ENCODE measurements around the gene BLCAP. TPM values are rescaled to one million over a fixed set of nuclear protein-coding genes. Genes with fewer than 3 reads are reported as not detected.

Gene BLCAP
- total and polyA plus RNA-seq, 2 of the 4 experiments (the other 2 are of a cell fraction), result 17.7 to 67.3 TPM

DNA sequence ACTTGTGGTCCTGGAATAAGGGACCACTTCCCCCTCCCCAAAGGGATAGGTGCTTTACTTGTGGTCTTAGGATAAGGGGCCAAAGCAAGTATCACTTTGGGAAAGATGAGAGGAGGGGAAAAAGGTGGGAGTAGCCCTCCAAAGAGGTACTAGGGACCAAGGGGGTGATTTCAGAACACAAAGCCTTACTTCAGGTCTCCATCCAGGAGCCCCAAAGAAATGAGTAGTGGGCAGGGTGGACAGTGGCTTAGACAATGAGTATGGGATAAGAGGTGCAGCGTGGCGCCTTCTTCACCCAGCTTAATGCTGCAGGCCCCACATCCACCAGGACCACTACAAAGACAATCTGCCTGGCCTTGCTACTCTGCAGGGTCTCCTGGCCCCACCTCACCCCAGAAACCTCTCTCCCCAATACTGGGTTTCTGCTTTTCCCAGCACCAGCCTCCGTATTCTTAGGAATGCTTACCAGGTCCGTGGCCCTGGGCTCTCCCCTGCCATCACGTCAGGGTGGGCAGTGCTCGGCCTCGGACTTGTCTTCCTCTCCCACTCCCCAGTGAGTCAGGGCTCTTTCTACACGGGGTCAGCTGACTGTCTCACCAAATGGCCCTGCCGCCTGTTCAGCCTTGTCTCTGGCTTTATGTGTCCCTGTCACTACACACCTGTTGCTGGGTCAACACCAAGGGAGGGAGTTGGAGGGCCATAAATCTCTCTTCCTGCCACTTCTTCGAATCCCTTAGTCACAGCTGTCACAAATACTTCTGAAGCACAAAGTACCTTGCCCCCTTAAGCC, 3.6 kb downstream of the BLCAP start:
- Histone ChIP-seq H3K23ac (ENCODE audit: low read depth, low read length) (peak overlapping the region; percentile 34; the same call in 1 of the 2 replicates), H3K4me3 (ENCODE audit: insufficient read depth, low read depth, low read length) (no peak overlapping the region), H4K91ac (ENCODE audit: insufficient read depth, low read depth, low read length) (no peak overlapping the region; the same call in 1 of the 2 replicates), H3K4me2 (ENCODE audit: low read depth, low read length) (no peak overlapping the region), H2BK120ac (ENCODE audit: low read depth, low read length) (no peak overlapping the region), H3K27ac (ENCODE audit: insufficient read depth, low read length) (no peak overlapping the region), H2BK15ac (ENCODE audit: low read depth, low read length) (no peak overlapping the region), H3K9ac (ENCODE audit: low read depth, low read length) (no peak overlapping the region), H3K27me3 (ENCODE audit: control insufficient read depth, insufficient read depth, low read length) (no peaks in the 10 kb centered on the region), H2BK20ac (ENCODE audit: low read depth, low read length) (no peak overlapping the region), H2AFZ (replicated peaks; ENCODE audit: low read length, poor library complexity) (no peak overlapping the region), H3K79me1 (ENCODE audit: low read depth in 1 of 2, low read length in 2 of 2) (peaks cover 35 to 81% of the 10 kb centered on the region in 2 experiments), H4K5ac (ENCODE audit: low read depth, low read length) (no peak overlapping the region), H3K18ac (ENCODE audit: low read depth, low read length) (no peak overlapping the region), H3K9me3 (ENCODE audit: control insufficient read depth, insufficient read depth, low read length) (no peaks in the 10 kb centered on the region), H2BK5ac (ENCODE audit: low read depth, low read length, poor library complexity, severe bottlenecking) (no peak overlapping the region), H3K4ac (ENCODE audit: low read depth, low read length) (no peak overlapping the region), H3K56ac (ENCODE audit: extremely low read depth, insufficient read depth, low read length) (no peak overlapping the region), H2AK9ac (replicated peaks; ENCODE audit: low read depth, low read length, poor library complexity) (no peak overlapping the region), H4K8ac (ENCODE audit: low read depth in 2 of 2, low read length in 2 of 2) (no peak overlapping the region), H4K20me1 (ENCODE audit: insufficient read depth, low read length) (peaks cover 71% of the 10 kb centered on the region), H2AK5ac (ENCODE audit: low read depth, low read length) (no peak overlapping the region), H3K9me1 (ENCODE audit: insufficient read depth, low read length) (peaks cover 22% of the 10 kb centered on the region), H3K14ac (replicated peaks; ENCODE audit: low read depth, low read length) (no peak overlapping the region), H3K36me3 (ENCODE audit: control insufficient read depth, insufficient read depth, low read length) (peaks cover 5% of the 10 kb centered on the region; the same call in 1 of the 2 replicates), H3K4me1 (ENCODE audit: control insufficient read depth, insufficient read depth, low read length) (peaks cover 16% of the 10 kb centered on the region)
- dilution Hi-C loops (cut with HindIII; ENCODE audit: low sequenced_read_pairs, unreplicated experiment), result no loop called here
- ChIA-PET POLR2A (ENCODE audit: unreplicated experiment) (no interaction called here), CTCF (no interaction called here)
- ATAC-seq (ENCODE audit: low read depth) (no peak), DNase-seq (no peak)
- intact Hi-C loops (cut with micrococcal nuclease), result no loop called here
- in situ Hi-C loops (cut with MboI; ENCODE audit: low sequenced_read_pairs), result no loop called here
- WGBS, 2 experiments (ENCODE audit: extremely low coverage in 2 of 2, insufficient read length in 1 of 2), result 65% methylated on average over 5 of the region's 10 CpGs; no CpG with 5 or more reads in 1 of the 2 experiments
- no TSS peak for BruUV-seq (replicated peaks)
- TF ChIP-seq CHD1 (IDR thresholded peaks at IDR 0.05; ENCODE audit: low read depth, low read length), result no peak
- TF ChIP-seq, protein P1, sequence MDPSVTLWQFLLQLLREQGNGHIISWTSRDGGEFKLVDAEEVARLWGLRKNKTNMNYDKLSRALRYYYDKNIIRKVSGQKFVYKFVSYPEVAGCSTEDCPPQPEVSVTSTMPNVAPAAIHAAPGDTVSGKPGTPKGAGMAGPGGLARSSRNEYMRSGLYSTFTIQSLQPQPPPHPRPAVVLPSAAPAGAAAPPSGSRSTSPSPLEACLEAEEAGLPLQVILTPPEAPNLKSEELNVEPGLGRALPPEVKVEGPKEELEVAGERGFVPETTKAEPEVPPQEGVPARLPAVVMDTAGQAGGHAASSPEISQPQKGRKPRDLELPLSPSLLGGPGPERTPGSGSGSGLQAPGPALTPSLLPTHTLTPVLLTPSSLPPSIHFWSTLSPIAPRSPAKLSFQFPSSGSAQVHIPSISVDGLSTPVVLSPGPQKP (IDR thresholded peaks at IDR 0.05; ENCODE audit: borderline replicate concordance, low read depth, low read length), result no peak
- no peak for TF ChIP-seq RCOR1 (IDR thresholded peaks at IDR 0.05; ENCODE audit: insufficient replicate concordance, low read length)
- TF ChIP-seq, protein P2, sequence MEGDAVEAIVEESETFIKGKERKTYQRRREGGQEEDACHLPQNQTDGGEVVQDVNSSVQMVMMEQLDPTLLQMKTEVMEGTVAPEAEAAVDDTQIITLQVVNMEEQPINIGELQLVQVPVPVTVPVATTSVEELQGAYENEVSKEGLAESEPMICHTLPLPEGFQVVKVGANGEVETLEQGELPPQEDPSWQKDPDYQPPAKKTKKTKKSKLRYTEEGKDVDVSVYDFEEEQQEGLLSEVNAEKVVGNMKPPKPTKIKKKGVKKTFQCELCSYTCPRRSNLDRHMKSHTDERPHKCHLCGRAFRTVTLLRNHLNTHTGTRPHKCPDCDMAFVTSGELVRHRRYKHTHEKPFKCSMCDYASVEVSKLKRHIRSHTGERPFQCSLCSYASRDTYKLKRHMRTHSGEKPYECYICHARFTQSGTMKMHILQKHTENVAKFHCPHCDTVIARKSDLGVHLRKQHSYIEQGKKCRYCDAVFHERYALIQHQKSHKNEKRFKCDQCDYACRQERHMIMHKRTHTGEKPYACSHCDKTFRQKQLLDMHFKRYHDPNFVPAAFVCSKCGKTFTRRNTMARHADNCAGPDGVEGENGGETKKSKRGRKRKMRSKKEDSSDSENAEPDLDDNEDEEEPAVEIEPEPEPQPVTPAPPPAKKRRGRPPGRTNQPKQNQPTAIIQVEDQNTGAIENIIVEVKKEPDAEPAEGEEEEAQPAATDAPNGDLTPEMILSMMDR (conservative IDR thresholded peaks at IDR 0.05; ENCODE audit: low read depth, low read length), result no peak
- no peak for TF ChIP-seq NFE2L2 (IDR thresholded peaks at IDR 0.05; ENCODE audit: low read depth, low read length)
- no peak for TF ChIP-seq FOS (IDR thresholded peaks at IDR 0.05; ENCODE audit: low read depth, low read length)
- no peak for TF ChIP-seq MAZ (IDR thresholded peaks at IDR 0.05; ENCODE audit: borderline replicate concordance, low read depth, low read length)
- TF ChIP-seq CEBPB (IDR thresholded peaks at IDR 0.05; ENCODE audit: low read depth, low read length), result no peak
- no peak for TF ChIP-seq BHLHE40 (IDR thresholded peaks at IDR 0.05; ENCODE audit: low read depth, low read length)
- TF ChIP-seq RAD21 (IDR thresholded peaks at IDR 0.05; ENCODE audit: low read length), result no peak
- TF ChIP-seq POLR2A (IDR thresholded peaks at IDR 0.05; ENCODE audit: low read depth, low read length), result no peak
- TF ChIP-seq MXI1 (IDR thresholded peaks at IDR 0.05; ENCODE audit: borderline replicate concordance, low read depth, low read length), result no peak
- no peak for TF ChIP-seq MAFK (IDR thresholded peaks at IDR 0.05; ENCODE audit: low read depth, low read length)
- TF ChIP-seq SMC3 (IDR thresholded peaks at IDR 0.05; ENCODE audit: low read depth, low read length), result no peak
- TF ChIP-seq, protein P3, sequence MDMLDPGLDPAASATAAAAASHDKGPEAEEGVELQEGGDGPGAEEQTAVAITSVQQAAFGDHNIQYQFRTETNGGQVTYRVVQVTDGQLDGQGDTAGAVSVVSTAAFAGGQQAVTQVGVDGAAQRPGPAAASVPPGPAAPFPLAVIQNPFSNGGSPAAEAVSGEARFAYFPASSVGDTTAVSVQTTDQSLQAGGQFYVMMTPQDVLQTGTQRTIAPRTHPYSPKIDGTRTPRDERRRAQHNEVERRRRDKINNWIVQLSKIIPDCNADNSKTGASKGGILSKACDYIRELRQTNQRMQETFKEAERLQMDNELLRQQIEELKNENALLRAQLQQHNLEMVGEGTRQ (IDR thresholded peaks at IDR 0.05; ENCODE audit: low read depth, low read length), result no peak
